Parathyroid adenoma (tissue), 2 donors: Measurements from ENCODE around the gene ECD.

Experiments
- H2AFZ ChIP-seq: fragments of 300-600 bp; sonication (generic); one replicate; pipeline ENCODE4 v1.7.0; 2017; ENCODE audit warnings: antibody characterized with exemption, mild to moderate bottlenecking
- H3K27ac ChIP-seq: fragments of 300-600 bp; sonication (generic); one replicate; pipeline ENCODE4 v1.7.0; 2017
- H3K27me3 ChIP-seq: fragments of 300-600 bp; sonication (generic); one replicate; pipeline ENCODE4 v1.7.0; 2017; ENCODE audit warnings: low read length; ENCODE audit not compliant: control insufficient read depth, insufficient read depth
- H3K36me3 ChIP-seq: fragments of 300-600 bp; sonication (generic); one replicate; pipeline ENCODE4 v1.7.0; 2017; ENCODE audit warnings: low read length; ENCODE audit not compliant: control insufficient read depth, insufficient read depth
- H3K4me1 ChIP-seq: fragments of 300-600 bp; sonication (generic); one replicate; pipeline ENCODE4 v1.7.0; 2017; ENCODE audit warnings: control low read depth
- H3K4me2 ChIP-seq: fragments of 300-600 bp; sonication (generic); one replicate; pipeline ENCODE4 v1.7.0; 2017; ENCODE audit warnings: low read length
- H3K4me3 ChIP-seq: fragments of 300-600 bp; sonication (generic); one replicate; pipeline ENCODE4 v1.7.0; 2017; ENCODE audit warnings: low read depth, low read length
- H3K79me2 ChIP-seq: fragments of 300-600 bp; sonication (generic); one replicate; pipeline ENCODE4 v1.7.0; 2017; ENCODE audit warnings: control low read depth
- H3K9ac ChIP-seq: fragments of 300-600 bp; sonication (generic); one replicate; pipeline ENCODE4 v1.7.0; 2017; ENCODE audit warnings: mild to moderate bottlenecking
- H3K9me3 ChIP-seq: fragments of 300-600 bp; sonication (generic); one replicate; pipeline ENCODE4 v1.7.0; 2017; ENCODE audit warnings: low read length; ENCODE audit not compliant: control insufficient read depth
- CTCF ChIP-seq: fragments of 300-600 bp; sonication (generic); IDR thresholded peaks from one replicate; pipeline ENCODE4 v1.7.0; 2017; ENCODE audit warnings: antibody characterized with exemption, mild to moderate bottlenecking
- donor health status: primary hyperparathyroidism.

Gene ECD

GRCh38 chr10:73190188-73190587 is 22.4 kb upstream of the ECD start:
- no peaks in the 10 kb centered on the region for H3K9me3 ChIP-seq
- H3K36me3 ChIP-seq: no peaks in the 10 kb centered on the region
- H3K4me1 ChIP-seq: no peaks in the 10 kb centered on the region
- H3K27ac ChIP-seq: no peak overlapping the region
- H3K9ac ChIP-seq: no peak overlapping the region
- H3K4me3 ChIP-seq: no peak overlapping the region
- TF ChIP-seq CTCF: no peak
- H3K27me3 ChIP-seq: no peaks in the 10 kb centered on the region
- H3K4me2 ChIP-seq: no peak overlapping the region
- no peak overlapping the region for H2AFZ ChIP-seq
- H3K79me2 ChIP-seq: no peaks in the 10 kb centered on the region

- no peak for TF ChIP-seq CTCF
- H3K4me2 ChIP-seq: no peak overlapping the region
Observed at GRCh38 chr10:73186266-73186665, 18.5 kb upstream of the ECD start.

DNA sequence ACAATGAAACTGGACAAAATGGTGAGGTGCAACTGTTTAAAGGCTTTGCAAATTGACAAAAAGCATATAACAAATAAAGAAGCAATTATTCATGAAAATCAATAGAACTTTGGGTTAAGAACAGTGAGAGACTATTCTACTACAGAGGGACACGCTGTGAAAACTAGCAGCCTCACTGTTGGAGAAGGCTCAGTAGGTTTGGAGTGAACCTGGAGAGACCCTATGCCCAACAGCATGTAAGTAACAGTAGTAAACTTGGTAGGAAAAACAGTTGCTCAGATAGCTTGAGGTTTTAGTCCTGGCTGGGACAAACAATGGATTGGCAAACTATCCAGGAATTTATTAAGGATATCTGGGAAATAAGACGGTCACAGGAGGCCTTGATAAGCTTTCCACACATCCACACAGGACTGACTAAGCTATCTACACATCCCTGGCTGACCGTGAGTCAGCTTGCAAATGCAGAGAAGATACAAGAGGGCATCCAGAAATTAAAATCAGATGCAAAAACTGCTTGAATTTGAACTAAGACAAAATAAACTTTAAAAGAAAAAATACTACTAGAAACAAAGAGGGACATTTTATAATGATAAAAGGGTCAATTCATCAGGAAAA is 16.0 kb upstream of the ECD start:
- Histone ChIP-seq H3K36me3 (no peaks in the 10 kb centered on the region), H3K9me3 (no peaks in the 10 kb centered on the region), H3K79me2 (no peaks in the 10 kb centered on the region), H3K9ac (no peak overlapping the region), H3K27me3 (no peaks in the 10 kb centered on the region), H3K4me3 (no peak overlapping the region), H3K27ac (no peak overlapping the region), H3K4me1 (no peaks in the 10 kb centered on the region), H3K4me2 (no peak overlapping the region), H2AFZ (no peak overlapping the region)
- TF ChIP-seq CTCF: no peak

More at GRCh38 chr10:73186266-73186665, 18.5 kb upstream of the ECD start:
- Histone ChIP-seq H3K79me2 (no peaks in the 10 kb centered on the region), H3K27me3 (no peaks in the 10 kb centered on the region), H3K27ac (no peak overlapping the region), H3K4me1 (no peaks in the 10 kb centered on the region), H3K9ac (no peak overlapping the region), H2AFZ (no peak overlapping the region), H3K9me3 (no peaks in the 10 kb centered on the region), H3K4me3 (no peak overlapping the region), H3K36me3 (no peaks in the 10 kb centered on the region)

DNA sequence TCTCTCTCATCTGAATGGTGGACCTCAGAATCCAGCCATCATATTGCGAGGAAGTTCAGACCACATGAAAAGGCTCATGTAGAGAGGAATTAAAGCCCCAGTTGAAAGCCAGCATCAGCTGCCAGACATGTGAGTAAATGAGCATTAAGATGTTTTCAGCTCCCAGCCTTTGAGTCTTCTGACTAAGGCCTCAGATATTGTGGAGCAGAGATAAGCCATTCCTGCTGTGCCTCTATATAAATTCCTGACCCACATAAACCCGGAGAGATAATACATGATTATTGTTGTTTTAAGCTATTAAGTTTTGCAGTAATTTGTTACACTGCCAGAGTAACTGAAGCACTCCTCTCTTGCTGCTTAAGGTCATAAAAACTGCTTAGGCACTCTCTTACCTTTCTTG is 14.8 kb upstream of the ECD start:
- H3K9ac ChIP-seq: no peak overlapping the region
- H3K27me3 ChIP-seq: no peaks in the 10 kb centered on the region
- no peak overlapping the region for H2AFZ ChIP-seq
- no peaks in the 10 kb centered on the region for H3K4me1 ChIP-seq
- H3K36me3 ChIP-seq: no peaks in the 10 kb centered on the region
- no peak for TF ChIP-seq CTCF
- H3K4me2 ChIP-seq: no peak overlapping the region
- no peaks in the 10 kb centered on the region for H3K79me2 ChIP-seq
- H3K9me3 ChIP-seq: no peaks in the 10 kb centered on the region
- H3K4me3 ChIP-seq: no peak overlapping the region
- no peak overlapping the region for H3K27ac ChIP-seq
